NCI-H1092 (cell line): Measurements from ENCODE around the gene TCP11X2.
"Not testable (repeated sequence)": the region's sequence is repeated elsewhere in the genome, so short reads cannot be mapped to it uniquely, and the experiment has no call there.

Experiments
- DNase-seq: peaks from one replicate; lab custom pipeline; 2025; lab: John Stamatoyannopoulos, UW

TCP11X2 gene

DNA sequence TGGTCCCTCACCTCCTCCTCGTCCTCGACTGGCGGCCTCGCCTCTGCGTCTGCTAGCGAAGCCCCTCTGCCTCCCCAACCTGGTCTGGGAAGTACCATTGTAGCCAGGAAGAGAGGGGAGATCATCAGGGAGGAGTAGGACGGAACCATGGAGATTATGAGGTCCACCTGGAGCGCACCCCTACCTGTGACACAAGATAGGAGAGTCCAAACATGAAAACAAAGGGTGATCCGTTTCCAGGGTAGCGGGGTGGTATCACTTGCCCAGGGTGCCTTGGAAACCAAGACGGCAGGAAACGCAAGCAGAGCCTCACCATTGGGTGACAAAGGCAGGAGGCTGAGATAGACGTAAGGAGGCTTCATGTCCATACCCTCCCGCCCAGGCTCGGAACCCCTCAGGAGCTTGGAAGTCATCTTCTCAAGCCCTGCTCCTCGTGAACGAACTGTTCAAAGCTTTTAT, at the start of gene TCP11X2:
TSS of gene TCP11X2 (minus strand) at position 51 of the 459 bp plus-strand sequence.
- DNase-seq, result not testable (repeated sequence)

DNA sequence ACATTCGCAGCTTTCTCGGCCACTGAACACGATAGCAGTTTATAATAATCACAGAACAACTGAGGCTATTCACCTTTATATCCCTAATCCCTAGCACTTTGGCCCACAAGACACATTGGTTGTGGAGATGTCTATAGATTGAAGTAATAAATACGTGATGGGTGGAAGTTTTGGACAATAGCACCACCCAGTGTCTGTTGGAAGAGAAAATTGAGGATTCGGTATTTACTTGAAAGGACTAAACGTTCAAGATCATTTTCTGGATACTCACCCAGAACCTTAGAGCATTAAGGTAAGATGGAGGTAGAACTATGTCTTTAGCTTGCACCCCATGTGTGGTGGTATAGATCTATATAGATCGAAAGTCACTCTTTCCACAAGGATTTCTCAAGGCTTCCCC, 45.7 kb upstream of the TCP11X2 start:
- peak; percentile 2 for DNase-seq

DNA sequence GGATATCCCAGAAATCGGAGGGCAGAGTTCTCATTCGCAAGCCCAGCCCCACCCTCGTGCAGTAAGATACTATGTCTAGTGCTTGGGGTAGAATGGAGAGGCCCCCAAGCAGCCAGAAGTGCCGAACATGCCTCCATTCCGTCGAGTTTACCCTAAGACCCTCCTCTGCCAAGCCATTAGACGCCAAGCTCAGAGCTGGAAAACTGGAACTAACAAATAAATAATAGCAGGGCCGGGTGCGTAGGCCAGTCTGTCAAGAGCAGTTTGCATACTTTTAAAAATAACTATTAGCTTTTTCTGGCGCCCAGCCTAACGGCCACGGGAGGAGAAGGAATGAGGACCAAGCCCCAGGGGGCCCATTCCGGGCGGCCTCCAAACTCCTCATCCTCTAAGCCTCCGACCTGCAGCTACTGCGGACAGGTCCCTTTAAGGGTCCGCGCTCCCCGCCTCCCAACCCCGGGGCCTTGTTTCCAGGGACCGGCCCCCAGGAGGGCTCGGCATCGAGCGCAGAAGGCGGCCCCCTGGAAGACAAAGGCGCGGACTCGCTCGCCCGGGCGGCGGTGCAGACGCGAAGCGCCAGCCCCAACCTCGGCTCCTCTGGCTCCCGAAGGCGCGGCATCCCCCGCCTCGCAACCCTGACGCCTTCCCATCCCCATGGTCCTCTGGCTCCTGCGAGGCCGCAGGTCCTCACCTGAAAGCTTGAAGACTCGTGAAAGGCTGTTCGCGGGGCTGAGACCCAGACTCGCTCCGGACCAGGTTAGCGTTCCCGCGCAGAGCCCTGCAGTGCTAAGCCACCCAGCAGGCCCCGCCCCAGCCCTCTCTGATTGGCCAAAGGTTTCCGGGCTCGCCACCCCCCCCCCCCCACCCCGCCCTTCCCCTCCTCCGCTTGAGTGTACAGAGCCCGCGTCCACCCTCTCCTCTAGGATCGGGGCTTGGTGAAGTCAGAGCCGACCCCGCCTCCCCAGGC, 44.6 kb upstream of the TCP11X2 start, which contains the start of gene TMSB15A:
TSS of gene TMSB15A (minus strand) at position 765 of the 967 bp plus-strand sequence.
- DNase-seq, result peak; percentile 79

DNA sequence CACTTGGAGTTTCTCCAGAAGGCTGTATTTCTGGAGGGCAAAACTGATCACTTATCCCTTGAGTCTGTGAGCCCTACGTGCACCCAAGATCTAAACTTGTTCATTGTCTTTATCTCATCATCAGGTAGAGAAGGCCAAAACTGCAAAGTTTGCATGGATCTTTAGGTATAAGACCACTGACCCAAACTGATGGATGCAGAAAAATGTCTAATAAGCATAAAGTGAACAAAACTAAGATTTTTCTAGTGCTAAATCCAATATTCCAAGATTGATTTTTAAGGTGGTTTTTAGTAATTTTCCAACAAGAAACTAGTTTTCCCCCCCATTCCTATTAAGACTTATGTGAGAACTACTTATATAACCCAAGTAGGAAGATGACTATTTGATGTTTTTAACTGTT, 42.9 kb upstream of the TCP11X2 start:
- DNase-seq, result no peak

DNA sequence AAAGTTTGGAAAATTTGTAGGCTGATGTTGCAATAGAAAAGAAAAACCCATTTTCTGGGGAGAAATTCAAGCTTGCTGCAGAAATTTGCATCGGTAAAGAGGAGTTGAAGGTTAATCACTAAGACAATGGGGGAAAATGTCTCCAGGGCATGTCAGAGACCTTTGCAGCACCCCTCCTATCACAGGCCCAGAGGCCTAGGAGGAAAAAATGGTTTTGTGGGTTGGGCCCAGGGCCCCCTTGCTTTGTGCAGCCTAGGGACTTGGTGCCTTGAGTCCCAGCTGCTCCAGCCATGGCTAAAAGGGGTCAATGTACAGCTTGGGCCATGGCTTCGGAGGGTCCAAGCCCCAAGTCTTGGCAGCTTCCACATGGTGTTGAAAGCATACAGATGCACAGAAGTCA, 27.1 kb upstream of the TCP11X2 start:
- DNase-seq, result no peak

DNA sequence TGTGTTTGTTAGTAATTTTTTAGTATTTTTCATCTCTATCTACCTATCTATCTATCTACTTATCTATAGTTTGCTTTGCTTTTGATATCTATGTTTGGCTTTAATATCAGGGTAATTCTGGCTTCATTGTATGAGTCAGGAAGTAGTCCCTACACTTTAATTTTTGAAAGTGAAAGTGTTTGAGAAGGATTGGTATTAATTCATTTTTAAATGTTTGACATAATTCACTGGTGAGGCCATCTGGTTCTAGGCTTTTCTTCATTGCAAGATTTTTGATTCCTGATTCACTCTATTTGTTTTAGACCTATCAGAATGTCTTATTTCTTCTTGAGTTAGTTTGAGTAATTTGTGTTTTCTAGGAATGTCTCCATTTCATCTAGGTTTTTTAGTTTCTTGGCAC, 20.2 kb upstream of the TCP11X2 start:
- no peak for DNase-seq

DNA sequence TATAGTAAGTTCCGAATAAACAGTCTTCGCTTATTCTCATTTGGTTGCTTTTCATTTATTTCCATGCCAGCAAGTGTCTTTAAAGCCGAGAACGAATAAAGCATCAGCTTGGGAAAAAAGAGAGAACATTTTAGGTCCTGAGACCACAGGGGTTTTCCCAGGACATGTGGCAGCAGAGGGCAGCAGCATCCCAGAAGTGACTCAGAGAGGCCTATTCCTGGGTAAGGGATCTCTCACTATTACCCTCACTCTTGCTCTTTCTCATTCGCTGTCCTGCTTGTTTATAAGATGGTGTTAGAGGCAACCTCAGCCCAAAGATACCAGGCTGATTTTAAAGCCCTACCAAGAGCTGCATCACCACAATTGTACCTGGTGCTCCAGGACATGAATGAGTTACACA, 7.2 kb upstream of the TCP11X2 start:
- DNase-seq, result not testable (repeated sequence)

DNA sequence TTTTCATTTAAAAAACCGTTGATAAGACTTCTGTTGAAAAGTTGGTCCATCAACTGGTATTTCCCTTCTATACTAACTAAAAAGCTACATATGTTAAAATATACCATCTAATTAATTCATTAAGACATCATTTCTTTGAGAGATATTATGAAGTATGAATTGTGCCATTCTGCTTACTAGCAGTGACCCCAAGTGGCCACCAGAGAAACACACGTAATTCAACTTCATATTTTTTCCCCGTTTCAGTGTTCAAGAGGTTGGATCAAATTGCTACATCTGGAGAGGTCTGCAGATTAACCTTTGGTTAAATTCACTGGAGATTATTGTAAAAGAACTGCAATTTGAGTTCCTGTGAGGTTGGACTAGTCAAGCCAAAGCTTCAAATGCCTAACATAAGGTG, 1.4 kb downstream of the TCP11X2 start:
- DNase-seq, result not testable (repeated sequence)

DNA sequence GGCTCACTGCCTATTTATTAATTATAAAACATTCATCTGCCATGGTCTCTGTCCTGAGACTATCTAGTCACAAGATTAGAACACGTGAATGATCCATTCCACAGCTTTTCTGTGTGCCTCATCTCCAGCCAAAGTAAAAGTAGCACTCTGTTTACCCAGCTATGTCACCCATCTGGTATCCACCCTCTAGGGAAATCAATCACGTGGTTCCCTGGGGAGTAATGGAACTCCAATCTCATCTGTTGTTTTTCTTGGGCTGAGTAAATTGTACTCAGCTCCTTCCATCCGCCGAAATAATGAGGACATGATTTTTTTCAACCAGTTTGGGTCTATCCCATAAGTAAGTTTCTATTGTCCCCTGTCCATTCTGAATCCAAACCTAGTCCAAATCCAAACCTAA, 13.0 kb downstream of the TCP11X2 start:
- DNase-seq, result not testable (repeated sequence)

DNA sequence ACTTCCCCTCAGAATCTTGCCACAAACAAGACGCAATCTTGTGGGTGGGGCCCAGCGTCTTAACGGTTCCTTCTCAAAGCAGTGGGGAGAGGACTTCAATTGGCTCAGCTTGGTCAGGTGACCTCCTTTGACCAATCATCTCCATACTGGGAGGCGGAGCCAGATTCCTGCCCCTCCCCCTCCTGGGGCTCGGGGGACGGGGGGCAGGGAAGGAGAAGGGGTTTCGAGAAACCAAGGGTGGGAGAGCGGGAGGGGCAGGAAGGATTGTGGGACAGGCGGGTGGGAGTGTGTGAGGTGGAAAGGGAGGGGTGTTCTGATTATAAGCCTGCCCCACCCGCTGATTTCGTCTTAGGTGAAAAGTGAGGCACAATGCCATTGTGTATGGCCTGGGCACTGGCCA, 31.7 kb downstream of the TCP11X2 start, which contains the start of gene NXF2B:
TSS of gene NXF2B (minus strand) at position 101 of the 400 bp plus-strand sequence. CDS start 59,972 bp downstream, outside the sequence.
- DNase-seq, result not testable (repeated sequence)

DNA sequence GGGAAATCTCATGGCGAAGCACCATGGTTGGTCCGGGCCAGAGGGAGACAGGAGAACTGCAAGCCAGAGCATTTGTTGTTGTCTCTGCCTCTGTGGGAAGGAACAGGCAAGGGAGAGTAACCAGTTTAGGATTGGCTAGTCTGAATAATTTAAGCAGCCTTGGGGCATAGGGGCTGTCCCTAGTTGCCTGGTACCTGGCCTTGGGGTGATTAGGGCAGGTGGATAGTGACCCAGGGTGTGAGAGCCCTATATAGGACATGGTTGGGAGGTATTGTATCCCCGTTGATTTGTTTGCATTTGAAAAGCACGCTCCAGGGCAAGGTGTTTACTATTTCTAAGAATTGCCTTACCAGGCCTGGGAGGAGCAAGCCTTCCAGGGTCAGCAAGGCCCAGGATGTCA, 57.1 kb downstream of the TCP11X2 start:
- not testable (repeated sequence) for DNase-seq
